ENCODE data around the gene PUS7L.

- TF ChIP-seq POLR2A (IDR thresholded peaks at IDR 0.05; ENCODE audit: low read depth, low read length) (no peak), TAF1 (IDR thresholded peaks at IDR 0.05; ENCODE audit: borderline replicate concordance, low read depth, low read length) (no peak), POLR2AphosphoS5 (IDR thresholded peaks at IDR 0.05; ENCODE audit: low read depth, low read length) (no peak)
These were observed 46.7 kb upstream of the PUS7L start for GRCh38 chr12:43805149-43805859.
